ENCODE results near the gene RPS6KB2. TPM values are rescaled to one million over a fixed set of nuclear protein-coding genes. Genes with fewer than 3 reads are reported as not detected.
A peak's percentile ranks its signal among the peaks of the same experiment; 100 is the strongest.
"Not testable (repeated sequence)": the region's sequence is repeated elsewhere in the genome, so short reads cannot be mapped to it uniquely, and the experiment has no call there.

The RPS6KB2 gene
- polyA plus RNA-seq, 1 donor (not counting 4 experiments of a cell fraction or from before 2014, with no cell fraction given), result 61.4 TPM

- H3K4me3 ChIP-seq (ENCODE audit: control insufficient read depth in 2 of 3, extremely low read depth in 1 of 3, insufficient read depth in 2 of 3, low read depth in 1 of 3, low read length in 3 of 3), result peak within 1 kb of the TSS; percentile 74 to 99 (median 82)
- no peak for TF ChIP-seq EZH2 (IDR thresholded peaks at IDR 0.05; ENCODE audit: low read length)
- TF ChIP-seq, protein P1, sequence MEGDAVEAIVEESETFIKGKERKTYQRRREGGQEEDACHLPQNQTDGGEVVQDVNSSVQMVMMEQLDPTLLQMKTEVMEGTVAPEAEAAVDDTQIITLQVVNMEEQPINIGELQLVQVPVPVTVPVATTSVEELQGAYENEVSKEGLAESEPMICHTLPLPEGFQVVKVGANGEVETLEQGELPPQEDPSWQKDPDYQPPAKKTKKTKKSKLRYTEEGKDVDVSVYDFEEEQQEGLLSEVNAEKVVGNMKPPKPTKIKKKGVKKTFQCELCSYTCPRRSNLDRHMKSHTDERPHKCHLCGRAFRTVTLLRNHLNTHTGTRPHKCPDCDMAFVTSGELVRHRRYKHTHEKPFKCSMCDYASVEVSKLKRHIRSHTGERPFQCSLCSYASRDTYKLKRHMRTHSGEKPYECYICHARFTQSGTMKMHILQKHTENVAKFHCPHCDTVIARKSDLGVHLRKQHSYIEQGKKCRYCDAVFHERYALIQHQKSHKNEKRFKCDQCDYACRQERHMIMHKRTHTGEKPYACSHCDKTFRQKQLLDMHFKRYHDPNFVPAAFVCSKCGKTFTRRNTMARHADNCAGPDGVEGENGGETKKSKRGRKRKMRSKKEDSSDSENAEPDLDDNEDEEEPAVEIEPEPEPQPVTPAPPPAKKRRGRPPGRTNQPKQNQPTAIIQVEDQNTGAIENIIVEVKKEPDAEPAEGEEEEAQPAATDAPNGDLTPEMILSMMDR (optimal IDR thresholded peaks at IDR 0.05 in 1 of 3, IDR thresholded peaks at IDR 0.05 in 1 of 3, conservative IDR thresholded peaks at IDR 0.05 in 1 of 3; ENCODE audit: extremely low read depth in 1 of 3, insufficient read depth in 2 of 3, low read length in 3 of 3), result peak in 1 of 3 experiments; percentile 52
- H3K79me2 ChIP-seq (ENCODE audit: control insufficient read depth, insufficient read depth, low read length), result peaks cover 18% of the 10 kb centered on the region
- DNase-seq (ENCODE audit: low read depth, low spot score) (no peak), FAIRE-seq (peak; percentile 57)
- no peaks in the 10 kb centered on the region for H3K9me1 ChIP-seq (ENCODE audit: control insufficient read depth, extremely low read depth, insufficient read depth, low read length)
- dilution Hi-C loops (cut with MboI; ENCODE audit: extremely low pct_ligation_motif_present, low sequenced_read_pairs), result no loop called here
- peak within 1 kb of the TSS; percentile 95 for H3K4me2 ChIP-seq (ENCODE audit: control insufficient read depth, extremely low read depth, insufficient read depth, low read depth, low read length)
- H3K36me3 ChIP-seq (ENCODE audit: control insufficient read depth in 2 of 2, extremely low read depth in 1 of 2, insufficient read depth in 2 of 2, low read length in 2 of 2), result peaks cover 17 to 22% of the 10 kb centered on the region in 2 experiments
- peak within 1 kb of the TSS; percentile 90 for H3K9ac ChIP-seq (ENCODE audit: control insufficient read depth, extremely low read depth, insufficient read depth, low read length)
- H3K27me3 ChIP-seq (ENCODE audit: control insufficient read depth, extremely low read depth, insufficient read depth, low read length), result no peaks in the 10 kb centered on the region
- peak within 1 kb of the TSS; percentile 66 for H3K27ac ChIP-seq (ENCODE audit: control insufficient read depth, insufficient read depth, low read length)
- no peaks in the 10 kb centered on the region for H3K9me3 ChIP-seq (ENCODE audit: control insufficient read depth, low read depth, low read length)
- H2AFZ ChIP-seq (ENCODE audit: control insufficient read depth, low read length), result peak within 1 kb of the TSS; percentile 84
- peaks cover 12% of the 10 kb centered on the region for H3K4me1 ChIP-seq (ENCODE audit: control insufficient read depth, extremely low read depth, insufficient read depth, low read length)
- H4K20me1 ChIP-seq (ENCODE audit: control insufficient read depth, extremely low read depth, insufficient read depth, low read length), result no peaks in the 10 kb centered on the region
These were observed 26.7 kb upstream of the RPS6KB2 start, which contains the start of gene PPP1CA for GRCh38 chr11:67401495-67402191. Gene PPP1CA (minus strand): TSS chr11:67401858. CDS start chr11:67401782, 76 bp downstream.

DNA sequence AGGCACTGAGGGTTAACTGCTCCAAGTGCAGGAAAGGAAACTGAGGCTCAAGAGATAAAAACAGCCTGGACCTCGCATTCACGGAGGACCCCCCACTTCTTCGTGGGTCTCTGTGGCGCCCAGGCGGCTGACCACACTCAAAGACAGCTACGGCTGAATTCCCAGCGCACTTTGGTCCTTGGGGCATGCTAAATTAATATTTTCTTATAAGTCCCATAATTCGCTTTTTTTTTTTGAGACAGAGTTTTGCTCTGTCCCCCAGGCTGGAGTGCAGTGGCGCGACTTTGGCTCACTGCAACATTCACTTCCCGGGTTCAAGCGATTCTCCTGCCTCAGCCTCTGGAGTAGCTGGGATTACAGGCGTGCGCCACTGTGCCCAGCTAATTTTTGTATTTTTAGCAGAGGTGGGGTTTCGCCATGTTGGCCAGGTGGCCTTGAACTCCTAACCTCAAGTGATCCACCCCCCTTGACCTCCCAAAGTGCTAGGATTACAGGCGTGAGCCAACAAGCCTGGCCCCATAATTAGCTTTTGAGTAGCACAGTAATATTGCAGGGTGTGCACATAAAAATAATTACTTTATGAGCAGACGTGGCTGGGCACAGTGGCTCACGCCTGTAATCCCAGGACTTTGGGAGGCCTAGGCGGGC is 26.0 kb upstream of the RPS6KB2 start:
- Histone ChIP-seq H3K4me3 (ENCODE audit: control insufficient read depth in 2 of 3, extremely low read depth in 1 of 3, insufficient read depth in 2 of 3, low read depth in 1 of 3, low read length in 3 of 3) (peak overlapping the region; percentile 26 to 68 (median 56)), H3K4me2 (ENCODE audit: control insufficient read depth, extremely low read depth, insufficient read depth, low read depth, low read length) (peak overlapping the region; percentile 91), H3K27ac (ENCODE audit: control insufficient read depth, insufficient read depth, low read length) (peak overlapping the region; percentile 63), H3K4me1 (ENCODE audit: control insufficient read depth, extremely low read depth, insufficient read depth, low read length) (peaks cover 12% of the 10 kb centered on the region), H3K36me3 (ENCODE audit: control insufficient read depth in 2 of 2, extremely low read depth in 1 of 2, insufficient read depth in 2 of 2, low read length in 2 of 2) (peaks cover 15 to 20% of the 10 kb centered on the region in 2 experiments), H3K79me2 (ENCODE audit: control insufficient read depth, insufficient read depth, low read length) (peaks cover 18% of the 10 kb centered on the region), H3K9ac (ENCODE audit: control insufficient read depth, extremely low read depth, insufficient read depth, low read length) (peak overlapping the region; percentile 66), H2AFZ (ENCODE audit: control insufficient read depth, low read length) (peak overlapping the region; percentile 84)
- H3K9me3 ChIP-seq (ENCODE audit: control insufficient read depth, low read depth, low read length); FAIRE-seq; H4K20me1 ChIP-seq (ENCODE audit: control insufficient read depth, extremely low read depth, insufficient read depth, low read length); DNase-seq (ENCODE audit: low read depth, low spot score); H3K9me1 ChIP-seq (ENCODE audit: control insufficient read depth, extremely low read depth, insufficient read depth, low read length); H3K27me3 ChIP-seq (ENCODE audit: control insufficient read depth, extremely low read depth, insufficient read depth, low read length); dilution Hi-C loops (cut with MboI; ENCODE audit: extremely low pct_ligation_motif_present, low sequenced_read_pairs): not testable (repeated sequence)

DNA sequence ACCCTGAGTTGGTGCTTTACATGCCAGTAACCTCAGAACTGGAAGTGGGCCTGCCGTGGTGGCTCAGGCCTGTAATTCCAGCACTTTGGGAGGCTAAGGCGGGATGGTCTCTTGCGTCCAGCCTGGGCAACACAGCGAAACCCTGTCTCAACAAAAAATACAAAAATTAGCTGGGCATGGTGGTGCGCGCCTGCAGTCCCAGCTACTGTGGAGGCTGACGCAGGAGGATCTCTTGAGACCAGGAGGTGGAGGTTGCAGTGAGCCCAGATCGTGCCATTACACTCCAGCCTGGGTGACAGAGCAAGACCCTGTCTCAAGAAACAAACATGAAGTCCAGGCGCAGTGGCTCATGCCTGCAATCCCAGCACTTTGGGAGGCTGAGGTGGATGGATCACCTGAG is 25.2 kb upstream of the RPS6KB2 start:
- DNase-seq (ENCODE audit: low read depth, low spot score); H3K9me3 ChIP-seq (ENCODE audit: control insufficient read depth, low read depth, low read length); H3K9me1 ChIP-seq (ENCODE audit: control insufficient read depth, extremely low read depth, insufficient read depth, low read length); H3K27ac ChIP-seq (ENCODE audit: control insufficient read depth, insufficient read depth, low read length); H3K9ac ChIP-seq (ENCODE audit: control insufficient read depth, extremely low read depth, insufficient read depth, low read length); H3K27me3 ChIP-seq (ENCODE audit: control insufficient read depth, extremely low read depth, insufficient read depth, low read length); H2AFZ ChIP-seq (ENCODE audit: control insufficient read depth, low read length); dilution Hi-C loops (cut with MboI; ENCODE audit: extremely low pct_ligation_motif_present, low sequenced_read_pairs); H3K4me2 ChIP-seq (ENCODE audit: control insufficient read depth, extremely low read depth, insufficient read depth, low read depth, low read length); FAIRE-seq; H3K4me3 ChIP-seq (ENCODE audit: control insufficient read depth in 2 of 3, extremely low read depth in 1 of 3, insufficient read depth in 2 of 3, low read depth in 1 of 3, low read length in 3 of 3); H4K20me1 ChIP-seq (ENCODE audit: control insufficient read depth, extremely low read depth, insufficient read depth, low read length): not testable (repeated sequence)
- Histone ChIP-seq H3K36me3 (ENCODE audit: control insufficient read depth in 2 of 2, extremely low read depth in 1 of 2, insufficient read depth in 2 of 2, low read length in 2 of 2) (peaks cover 8 to 13% of the 10 kb centered on the region in 2 experiments), H3K4me1 (ENCODE audit: control insufficient read depth, extremely low read depth, insufficient read depth, low read length) (peaks cover 12% of the 10 kb centered on the region), H3K79me2 (ENCODE audit: control insufficient read depth, insufficient read depth, low read length) (peaks cover 18% of the 10 kb centered on the region)

Measured in keratinocyte (primary cell).